ENCODE results near the gene PTAFR.

The PTAFR gene

DNA sequence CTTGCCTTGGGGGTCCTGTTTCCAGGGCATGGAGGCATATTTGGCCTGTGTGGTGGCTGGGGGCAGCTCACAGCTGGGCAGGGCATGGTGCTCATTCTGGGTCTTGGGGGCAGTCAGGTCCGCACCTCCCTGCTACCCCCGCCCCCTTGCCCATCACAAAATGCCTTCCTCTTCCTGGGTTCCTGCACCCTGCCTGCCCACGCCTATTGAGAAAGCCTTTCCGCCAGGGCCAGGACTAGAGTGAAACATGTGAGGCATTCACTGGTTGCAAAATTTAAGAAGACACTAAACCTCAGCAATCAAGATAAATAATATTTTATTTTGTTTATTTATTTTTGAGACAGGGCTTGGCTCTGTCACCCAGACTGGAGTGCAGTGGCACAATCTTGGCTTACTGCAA lies 19.7 kb downstream of the PTAFR start (continued):
- TF ChIP-seq ZNF677 (tag by site-specific recombination; IDR thresholded peaks at IDR 0.05) (no peak), ZNF121 (tag by site-specific recombination; IDR thresholded peaks at IDR 0.05) (no peak), ZNF19 (tag by site-specific recombination; IDR thresholded peaks at IDR 0.05; ENCODE audit: low read depth) (no peak)
- TF ChIP-seq, protein P1, sequence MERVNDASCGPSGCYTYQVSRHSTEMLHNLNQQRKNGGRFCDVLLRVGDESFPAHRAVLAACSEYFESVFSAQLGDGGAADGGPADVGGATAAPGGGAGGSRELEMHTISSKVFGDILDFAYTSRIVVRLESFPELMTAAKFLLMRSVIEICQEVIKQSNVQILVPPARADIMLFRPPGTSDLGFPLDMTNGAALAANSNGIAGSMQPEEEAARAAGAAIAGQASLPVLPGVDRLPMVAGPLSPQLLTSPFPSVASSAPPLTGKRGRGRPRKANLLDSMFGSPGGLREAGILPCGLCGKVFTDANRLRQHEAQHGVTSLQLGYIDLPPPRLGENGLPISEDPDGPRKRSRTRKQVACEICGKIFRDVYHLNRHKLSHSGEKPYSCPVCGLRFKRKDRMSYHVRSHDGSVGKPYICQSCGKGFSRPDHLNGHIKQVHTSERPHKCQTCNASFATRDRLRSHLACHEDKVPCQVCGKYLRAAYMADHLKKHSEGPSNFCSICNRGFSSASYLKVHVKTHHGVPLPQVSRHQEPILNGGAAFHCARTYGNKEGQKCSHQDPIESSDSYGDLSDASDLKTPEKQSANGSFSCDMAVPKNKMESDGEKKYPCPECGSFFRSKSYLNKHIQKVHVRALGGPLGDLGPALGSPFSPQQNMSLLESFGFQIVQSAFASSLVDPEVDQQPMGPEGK (tag by site-specific recombination; IDR thresholded peaks at IDR 0.05), result no peak

DNA sequence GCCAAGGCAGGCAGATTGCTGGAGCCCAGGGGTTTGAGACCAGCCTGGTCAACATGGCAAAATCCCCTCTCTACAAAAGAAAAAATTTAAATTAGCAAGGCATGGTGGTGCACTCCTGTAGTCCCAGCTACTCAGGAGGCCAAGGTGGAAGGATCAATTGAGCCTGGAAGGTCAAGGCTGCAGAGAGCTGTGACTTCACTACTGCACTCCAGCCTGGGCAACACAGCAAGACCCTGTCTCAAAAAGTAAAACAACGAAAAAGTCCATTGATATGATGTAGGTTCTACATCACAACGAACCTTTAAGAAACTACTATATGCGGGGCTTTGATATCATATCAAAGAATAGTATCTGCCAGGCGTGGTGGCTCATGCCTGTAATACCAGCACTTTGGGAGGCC lies 20.9 kb downstream of the PTAFR start:
- H3K4me3 ChIP-seq (ENCODE audit: low read depth, low read length), result no peak overlapping the region
- TF ChIP-seq SP2 (tag by site-specific recombination; IDR thresholded peaks at IDR 0.05) (no peak), ZNF121 (tag by site-specific recombination; IDR thresholded peaks at IDR 0.05) (peak; percentile 73)
- H3K27ac ChIP-seq (ENCODE audit: extremely low read depth, low read depth, low read length), result no peak overlapping the region
- H3K9me3 ChIP-seq (ENCODE audit: control insufficient read depth, insufficient read depth, low read depth, low read length), result no peaks in the 10 kb centered on the region
- CTCF ChIA-PET, result no interaction called here
- no peaks in the 10 kb centered on the region for H3K4me1 ChIP-seq (ENCODE audit: control insufficient read depth, insufficient read depth, low read length)
- POLR2A ChIA-PET, result interaction anchor here (0.7 kb wide), 1 partner anchor 19 kb away, joined by 3 read pairs; no protein-coding TSS in a partner anchor
- no peaks in the 10 kb centered on the region for H3K36me3 ChIP-seq (ENCODE audit: control insufficient read depth in 2 of 2, insufficient read depth in 1 of 2, low read length in 2 of 2)

DNA sequence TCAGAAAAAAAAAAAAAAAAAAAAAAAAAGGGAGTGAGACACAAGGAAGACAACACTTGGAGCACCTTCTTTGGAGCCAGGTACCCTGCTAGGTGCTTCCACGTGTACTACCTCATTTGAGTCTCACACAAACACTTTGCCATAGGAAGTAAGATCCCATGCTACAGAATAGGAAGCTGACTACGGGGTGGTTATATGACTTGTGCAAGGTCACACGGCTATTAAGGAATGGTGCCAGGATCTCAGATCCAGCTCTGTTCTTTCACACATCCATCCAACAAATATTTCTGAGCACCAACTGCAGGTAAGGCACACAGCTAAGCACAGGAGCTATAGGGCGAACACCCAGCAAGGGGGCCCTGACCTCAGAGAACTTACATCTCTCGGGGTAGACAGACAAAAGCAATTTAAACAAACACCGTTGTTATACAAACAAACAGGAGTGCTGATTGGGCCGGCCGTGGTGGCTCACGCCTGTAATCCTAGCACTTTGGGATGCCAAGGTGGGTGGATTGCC lies 22.4 kb downstream of the PTAFR start:
- CTCF ChIA-PET, result interaction anchor here (0.5 to 0.7 kb wide), 2 partner anchors 39 to 92 kb away, joined by 3 read pairs; no protein-coding TSS in a partner anchor
- H3K4me1 ChIP-seq (ENCODE audit: control insufficient read depth, insufficient read depth, low read length), result no peaks in the 10 kb centered on the region
- TF ChIP-seq GLIS1 (tag by site-specific recombination; IDR thresholded peaks at IDR 0.05), result no peak
- TF ChIP-seq ZNF114 (tag by site-specific recombination; IDR thresholded peaks at IDR 0.05), result no peak
- TF ChIP-seq, protein P2, sequence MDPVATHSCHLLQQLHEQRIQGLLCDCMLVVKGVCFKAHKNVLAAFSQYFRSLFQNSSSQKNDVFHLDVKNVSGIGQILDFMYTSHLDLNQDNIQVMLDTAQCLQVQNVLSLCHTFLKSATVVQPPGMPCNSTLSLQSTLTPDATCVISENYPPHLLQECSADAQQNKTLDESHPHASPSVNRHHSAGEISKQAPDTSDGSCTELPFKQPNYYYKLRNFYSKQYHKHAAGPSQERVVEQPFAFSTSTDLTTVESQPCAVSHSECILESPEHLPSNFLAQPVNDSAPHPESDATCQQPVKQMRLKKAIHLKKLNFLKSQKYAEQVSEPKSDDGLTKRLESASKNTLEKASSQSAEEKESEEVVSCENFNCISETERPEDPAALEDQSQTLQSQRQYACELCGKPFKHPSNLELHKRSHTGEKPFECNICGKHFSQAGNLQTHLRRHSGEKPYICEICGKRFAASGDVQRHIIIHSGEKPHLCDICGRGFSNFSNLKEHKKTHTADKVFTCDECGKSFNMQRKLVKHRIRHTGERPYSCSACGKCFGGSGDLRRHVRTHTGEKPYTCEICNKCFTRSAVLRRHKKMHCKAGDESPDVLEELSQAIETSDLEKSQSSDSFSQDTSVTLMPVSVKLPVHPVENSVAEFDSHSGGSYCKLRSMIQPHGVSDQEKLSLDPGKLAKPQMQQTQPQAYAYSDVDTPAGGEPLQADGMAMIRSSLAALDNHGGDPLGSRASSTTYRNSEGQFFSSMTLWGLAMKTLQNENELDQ (tag by site-specific recombination; IDR thresholded peaks at IDR 0.05; ENCODE audit: low read depth), result no peak
- no peak for TF ChIP-seq MEIS1 (CRISPR knock-in tag; IDR thresholded peaks at IDR 0.05; ENCODE audit: borderline replicate concordance)
- TF ChIP-seq, protein P3, sequence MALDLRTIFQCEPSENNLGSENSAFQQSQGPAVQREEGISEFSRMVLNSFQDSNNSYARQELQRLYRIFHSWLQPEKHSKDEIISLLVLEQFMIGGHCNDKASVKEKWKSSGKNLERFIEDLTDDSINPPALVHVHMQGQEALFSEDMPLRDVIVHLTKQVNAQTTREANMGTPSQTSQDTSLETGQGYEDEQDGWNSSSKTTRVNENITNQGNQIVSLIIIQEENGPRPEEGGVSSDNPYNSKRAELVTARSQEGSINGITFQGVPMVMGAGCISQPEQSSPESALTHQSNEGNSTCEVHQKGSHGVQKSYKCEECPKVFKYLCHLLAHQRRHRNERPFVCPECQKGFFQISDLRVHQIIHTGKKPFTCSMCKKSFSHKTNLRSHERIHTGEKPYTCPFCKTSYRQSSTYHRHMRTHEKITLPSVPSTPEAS (tag by site-specific recombination; IDR thresholded peaks at IDR 0.05), result no peak
- no peak for TF ChIP-seq ZNF658 (tag by site-specific recombination; IDR thresholded peaks at IDR 0.05)
- TF ChIP-seq, protein P4, sequence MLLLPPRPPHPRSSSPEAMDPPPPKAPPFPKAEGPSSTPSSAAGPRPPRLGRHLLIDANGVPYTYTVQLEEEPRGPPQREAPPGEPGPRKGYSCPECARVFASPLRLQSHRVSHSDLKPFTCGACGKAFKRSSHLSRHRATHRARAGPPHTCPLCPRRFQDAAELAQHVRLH (tag by site-specific recombination; IDR thresholded peaks at IDR 0.05), result no peak
- no peak for TF ChIP-seq ZNF626 (tag by site-specific recombination; IDR thresholded peaks at IDR 0.05)
- TF ChIP-seq, protein P5, sequence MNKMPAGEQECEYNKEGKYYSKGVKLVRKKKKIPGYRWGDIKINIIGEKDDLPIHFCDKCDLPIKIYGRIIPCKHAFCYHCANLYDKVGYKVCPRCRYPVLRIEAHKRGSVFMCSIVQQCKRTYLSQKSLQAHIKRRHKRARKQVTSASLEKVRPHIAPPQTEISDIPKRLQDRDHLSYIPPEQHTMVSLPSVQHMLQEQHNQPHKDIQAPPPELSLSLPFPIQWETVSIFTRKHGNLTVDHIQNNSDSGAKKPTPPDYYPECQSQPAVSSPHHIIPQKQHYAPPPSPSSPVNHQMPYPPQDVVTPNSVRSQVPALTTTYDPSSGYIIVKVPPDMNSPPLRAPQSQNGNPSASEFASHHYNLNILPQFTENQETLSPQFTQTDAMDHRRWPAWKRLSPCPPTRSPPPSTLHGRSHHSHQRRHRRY (tag by site-specific recombination; IDR thresholded peaks at IDR 0.05), result no peak
- H3K36me3 ChIP-seq (ENCODE audit: control insufficient read depth in 2 of 2, insufficient read depth in 1 of 2, low read length in 2 of 2), result no peaks in the 10 kb centered on the region
- no peaks in the 10 kb centered on the region for H3K9me3 ChIP-seq (ENCODE audit: control insufficient read depth, insufficient read depth, low read depth, low read length)
- no peak overlapping the region for H3K27ac ChIP-seq (ENCODE audit: extremely low read depth, low read depth, low read length)
- POLR2A ChIA-PET, result interaction anchor here (0.6 kb wide), 1 partner anchor 494 kb away, joined by 5 read pairs; the partner anchor contains the start of gene RNU11
- no peak overlapping the region for H3K4me3 ChIP-seq (ENCODE audit: low read depth, low read length)

Data from HEK293 (cell line).